Stimulated activated CD4-positive, alpha-beta T cell treated with anti-CD3 and anti-CD28 coated beads, Interleukin-4, amount 100 ng/mL, for 4 hours (primary cell): Measurements from ENCODE around the gene LOX.

Experiments used
- DNase-seq, 2 experiments: peaks; one replicate each; pipeline ENCODE4 v3.0.0-alpha.2; 2020

Gene LOX

DNA sequence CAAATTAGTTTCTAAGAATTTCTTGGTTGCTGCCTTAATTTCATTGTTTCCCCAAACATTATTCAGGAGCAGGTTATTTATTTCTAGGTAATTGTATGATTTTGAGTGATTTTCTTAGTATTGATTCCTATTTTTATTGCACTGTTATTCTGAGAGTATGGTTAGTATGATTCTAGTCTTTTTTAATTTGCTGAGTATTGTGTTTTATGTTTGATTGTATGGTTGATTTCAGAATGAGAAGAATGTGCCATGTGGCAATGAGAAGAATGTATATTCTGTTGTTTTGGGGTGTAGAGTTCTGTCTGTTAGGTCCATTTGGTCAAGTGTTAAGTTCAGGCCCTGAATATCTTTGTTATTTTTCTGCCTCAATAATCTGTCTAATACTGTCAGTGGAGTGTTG lies 27.1 kb downstream of the LOX start:
- DNase-seq, result no peak

DNA sequence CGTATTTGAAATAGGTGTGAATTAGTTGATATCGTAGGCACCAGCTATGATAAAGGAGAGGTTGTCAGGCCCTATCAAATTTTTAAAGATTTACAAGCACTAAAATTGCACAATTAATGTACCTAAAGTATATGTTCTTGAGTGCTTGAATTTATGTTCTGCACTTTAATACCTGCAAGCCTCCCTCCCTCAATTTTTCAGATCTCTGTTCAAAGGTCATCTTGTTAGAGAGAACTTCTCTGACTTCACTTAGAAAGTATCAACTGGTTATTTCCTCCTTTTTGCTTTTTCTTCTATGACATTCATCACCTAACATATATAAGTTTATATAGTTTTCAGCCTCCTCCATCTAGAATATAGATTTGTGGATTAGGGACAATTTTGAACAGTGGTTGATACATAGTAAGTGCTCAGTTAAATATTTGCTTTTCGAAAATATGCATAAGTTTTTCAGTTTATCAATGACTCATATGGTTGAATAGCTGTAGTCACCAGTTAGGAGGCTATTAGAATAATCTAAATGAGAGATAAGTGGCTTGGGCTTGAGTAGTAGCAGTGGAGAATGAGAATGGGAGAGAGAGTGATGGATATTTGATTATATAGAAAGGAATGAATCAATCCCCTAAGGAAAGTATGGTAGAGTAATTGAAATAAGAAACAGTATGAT lies 37.3 kb downstream of the LOX start:
- no peak for DNase-seq

DNA sequence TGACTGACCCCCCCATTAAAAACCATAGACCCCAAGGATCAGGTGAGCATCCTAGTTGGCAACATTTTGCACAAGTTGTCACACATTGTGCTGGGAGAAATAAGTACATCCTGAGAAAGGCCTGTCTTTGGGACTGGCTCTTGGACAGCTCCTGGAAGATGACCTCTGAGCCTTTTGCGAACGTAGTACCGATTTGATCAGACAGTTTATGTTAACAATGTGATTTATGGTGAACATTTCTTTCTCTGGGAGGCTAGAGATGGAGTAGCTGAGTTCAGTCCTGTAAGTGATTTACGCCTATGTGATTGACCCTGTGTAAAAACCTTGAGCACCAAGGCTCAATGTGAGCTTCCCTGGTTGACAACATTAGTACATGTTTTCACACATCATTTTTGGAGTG lies 41.7 kb downstream of the LOX start:
- DNase-seq, result no peak

DNA sequence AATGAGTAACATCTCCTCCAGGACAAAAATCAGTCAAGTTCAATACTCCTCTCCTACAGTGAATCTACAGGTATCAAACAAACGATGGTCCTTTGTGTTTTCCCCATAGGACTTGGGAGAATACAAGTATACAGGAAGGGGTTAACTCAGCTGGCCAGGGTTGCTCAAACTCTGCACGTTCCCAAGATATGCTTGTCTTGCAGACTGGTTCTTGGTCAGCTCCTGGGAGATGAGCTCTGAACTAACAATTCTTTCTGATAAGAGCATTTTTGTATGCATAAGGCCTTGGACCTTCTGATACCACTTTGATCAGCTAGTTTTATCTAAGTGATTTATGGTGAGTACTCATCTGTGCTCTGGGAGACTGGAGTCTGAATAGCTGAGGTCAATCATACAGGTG lies 42.1 kb downstream of the LOX start:
- DNase-seq, result no peak

DNA sequence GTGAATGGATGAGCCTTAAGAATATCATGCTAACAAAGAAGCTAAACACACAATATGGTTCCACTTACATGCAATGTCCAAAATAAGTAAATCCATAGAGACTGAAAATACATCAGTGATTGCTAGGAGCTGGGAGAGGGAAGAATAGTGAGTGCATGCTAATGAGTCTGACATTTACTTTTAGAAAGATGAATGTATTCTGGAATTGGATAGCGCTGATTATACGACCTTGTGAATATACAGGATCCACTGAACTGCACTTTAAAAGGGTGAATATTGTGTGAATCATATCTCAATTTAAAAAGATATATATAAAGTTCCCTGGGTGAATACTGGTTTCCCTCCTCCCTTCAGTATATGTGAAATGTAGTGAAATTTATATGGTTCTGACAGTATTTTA lies 46.2 kb downstream of the LOX start:
- no peak for DNase-seq

DNA sequence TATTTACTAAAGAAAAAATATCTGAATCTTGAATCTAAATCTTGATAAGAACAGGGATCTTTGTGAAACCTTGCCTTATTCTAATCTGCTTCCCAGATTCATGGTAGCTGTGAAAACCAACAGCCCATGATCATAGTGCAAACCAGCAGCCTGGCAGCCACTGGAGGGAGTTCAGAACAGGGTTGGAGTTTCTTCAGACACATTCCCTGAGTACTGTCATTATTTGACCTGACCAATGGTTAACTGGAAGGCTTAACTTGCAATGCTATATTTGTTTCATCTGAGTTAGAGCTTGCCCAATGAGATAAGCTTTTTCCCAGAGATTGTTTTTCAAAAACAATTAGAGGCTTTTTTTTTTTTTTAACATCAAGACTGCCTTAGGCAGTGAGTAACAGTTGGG lies 47.8 kb downstream of the LOX start:
- no peak for DNase-seq

DNA sequence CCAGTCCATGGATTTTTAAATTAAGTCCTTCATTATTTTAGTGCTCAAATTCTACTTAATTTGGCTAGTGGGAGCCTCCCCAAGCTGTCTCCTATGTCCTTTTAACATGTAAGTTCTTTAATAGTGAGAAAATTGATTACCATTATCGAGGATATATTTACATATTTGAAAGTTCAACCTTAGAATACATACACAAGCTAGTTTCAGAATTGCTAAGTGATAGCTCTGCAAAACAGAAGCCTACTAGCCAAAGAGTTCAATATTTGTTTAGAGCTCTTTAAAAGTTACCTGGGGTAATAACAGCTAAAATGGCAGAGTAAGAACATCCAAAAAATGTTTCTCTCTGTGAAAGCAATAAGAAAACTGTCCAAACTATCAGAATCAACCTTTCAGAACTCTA lies 48.2 kb downstream of the LOX start:
- DNase-seq, result no peak

DNA sequence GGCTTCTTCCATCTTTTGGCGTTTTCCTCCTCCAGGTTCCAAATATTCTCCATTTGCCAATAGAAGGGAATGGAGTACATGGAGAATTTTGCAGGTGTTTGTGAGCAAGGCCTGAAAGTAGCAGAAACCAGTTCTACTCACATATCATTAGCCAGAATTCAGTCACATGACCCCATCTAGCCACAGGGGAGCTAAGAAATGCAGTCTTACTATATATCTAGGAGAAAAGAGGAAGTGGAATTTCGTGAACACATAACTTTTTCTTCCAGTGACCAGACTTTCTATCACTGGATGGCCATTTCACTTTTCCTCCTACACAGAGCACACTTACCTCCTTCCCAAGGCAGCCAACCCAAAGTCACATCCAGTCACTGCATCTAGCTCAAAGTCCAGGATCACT lies 55.1 kb downstream of the LOX start:
- no peak for DNase-seq

DNA sequence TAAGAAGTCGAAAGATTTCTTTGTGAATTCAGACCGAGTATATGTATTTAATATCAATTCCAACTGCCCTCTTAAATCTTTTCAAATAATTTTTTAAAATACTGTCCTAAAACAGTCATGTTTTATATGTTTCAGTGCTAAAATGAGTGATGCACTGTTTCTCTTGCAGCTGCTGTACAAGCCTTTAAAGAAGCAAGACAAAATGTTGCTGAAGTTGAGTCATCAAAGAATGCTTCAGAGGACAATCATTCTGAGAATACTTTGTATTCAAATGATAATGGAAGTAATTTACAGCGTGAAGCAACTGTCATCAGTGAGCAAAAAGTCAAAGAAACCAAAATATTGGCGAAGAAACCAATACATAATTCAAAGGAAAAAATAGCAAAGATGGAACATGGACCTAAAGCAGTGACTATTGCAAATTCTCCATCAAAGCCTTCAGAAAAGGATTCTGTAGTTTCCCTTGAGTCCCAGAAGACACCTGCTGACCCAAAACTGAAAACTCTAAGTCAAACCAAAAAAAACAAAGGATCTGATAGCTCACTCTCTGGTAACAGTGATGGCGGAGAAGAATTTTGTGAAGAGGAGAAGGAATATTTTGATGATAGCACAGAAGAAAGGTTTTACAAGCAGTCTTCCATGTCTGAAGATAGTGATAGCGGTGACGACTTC lies 58.0 kb downstream of the LOX start:
- DNase-seq, result no peak

DNA sequence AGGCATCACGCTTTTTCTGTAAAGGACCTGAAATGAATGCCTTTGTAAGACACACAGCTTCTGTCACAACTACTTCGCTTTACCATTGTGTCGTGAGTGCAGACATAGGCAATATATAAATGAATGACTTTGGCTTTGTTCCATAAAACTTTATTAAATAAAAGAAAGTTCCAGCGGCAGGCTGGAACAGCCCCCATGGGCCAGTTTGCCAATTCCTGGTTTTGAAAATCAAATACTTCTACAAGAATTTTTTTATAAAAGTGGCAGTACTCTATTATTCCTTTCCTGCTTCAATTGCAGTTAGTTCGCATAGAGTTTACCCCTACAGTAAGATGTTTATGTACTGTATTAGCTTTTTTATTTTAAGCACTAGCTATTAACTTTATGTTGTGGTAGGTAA lies 62.6 kb downstream of the LOX start:
- DNase-seq, result no peak

DNA sequence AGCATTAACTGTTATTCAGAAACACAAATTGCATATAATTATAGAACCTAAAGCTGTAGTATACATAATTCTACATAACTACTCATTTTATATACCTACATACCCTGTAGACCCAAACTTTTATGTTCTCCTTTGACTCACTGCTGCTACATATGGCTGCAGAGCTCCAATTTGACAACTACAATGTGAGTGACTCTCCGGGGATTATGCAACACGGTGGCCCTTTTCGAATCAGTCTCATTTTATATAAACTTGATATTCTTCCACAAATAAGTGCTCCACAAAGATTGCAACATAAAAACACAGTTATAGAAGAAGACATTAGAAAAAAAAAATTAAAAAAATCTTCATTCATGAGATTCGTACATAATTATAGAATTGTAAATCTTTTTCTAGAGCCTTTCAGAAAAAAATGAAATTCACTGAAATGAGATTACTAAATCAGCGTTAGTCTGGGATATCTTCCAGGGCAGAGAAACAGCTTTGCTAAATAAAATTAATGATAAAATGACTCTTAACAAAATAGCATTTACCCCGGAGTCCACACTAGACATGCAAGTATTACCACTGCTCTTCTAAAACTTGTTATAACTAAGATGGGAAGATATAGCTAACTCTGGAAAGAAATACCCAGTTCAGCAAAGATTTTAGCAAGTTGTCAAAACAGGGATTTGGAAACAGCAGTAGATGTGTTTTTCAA lies 63.7 kb downstream of the LOX start:
- DNase-seq, result no peak
